K562 (cell line): Measurements from ENCODE around the gene SRC. TPM values are rescaled to one million over a fixed set of nuclear protein-coding genes. Genes with fewer than 3 reads are reported as not detected.
A peak's percentile ranks its signal among the peaks of the same experiment; 100 is the strongest.

Experiments used
- ATF1 ChIP-seq, 2 experiments: fragments of 450-650 bp in 1 of 2; IDR thresholded peaks; 2 replicates each; pipeline ENCODE4 v1.6.1; 2016; ENCODE audit warnings: missing compliant biosample characterization in 1 of 2, missing genetic modification characterization in 1 of 2
- BCOR ChIP-seq: fragments of 450-650 bp; IDR thresholded peaks from 2 replicates; pipeline ENCODE4 v1.6.1; 2016
- BRCA1 ChIP-seq, 2 experiments: fragments of 450-650 bp in 1 of 2; sonication (generic) in 1 of 2; formaldehyde crosslinking in 1 of 2; IDR thresholded peaks; 2 replicates each; pipeline versions ENCODE4 v1.5.0 to v1.6.1; 2017 to 2020; ENCODE audit warnings: mild to moderate bottlenecking in 1 of 2, missing genetic modification reagents in 1 of 2
- CHD1 ChIP-seq: fragments of 200-600 bp; sonication (generic); IDR thresholded peaks from one replicate; pipeline ENCODE4 v1.6.1; 2012; ENCODE audit warnings: mild to moderate bottlenecking, moderate library complexity, low read length, inconsistent platforms
- CREB1 ChIP-seq, 2 experiments: sonication (generic) in 1 of 2; formaldehyde crosslinking in 1 of 2; IDR thresholded peaks; 2 replicates each; pipeline versions ENCODE4 v1.6.1 to v1.8.0; 2012 to 2022; ENCODE audit warnings: inconsistent platforms in 1 of 2, mild to moderate bottlenecking in 1 of 2, missing genetic modification reagents in 1 of 2, moderate library complexity in 1 of 2
- DACH1 ChIP-seq: fragments of 450-650 bp; IDR thresholded peaks from 2 replicates; pipeline ENCODE4 v1.6.1; 2018; ENCODE audit not compliant: partially characterized antibody
- EWSR1 ChIP-seq: fragments of 450-650 bp; IDR thresholded peaks from 2 replicates; pipeline ENCODE4 v1.6.1; 2018; ENCODE audit warnings: borderline replicate concordance, mild to moderate bottlenecking, low read depth, moderate library complexity; ENCODE audit not compliant: partially characterized antibody
- FOXJ3 ChIP-seq: sonication (generic); formaldehyde crosslinking; IDR thresholded peaks from 2 replicates; pipeline ENCODE4 v1.4.0; 2020; ENCODE audit warnings: mild to moderate bottlenecking, missing genetic modification reagents
- GABPB1 ChIP-seq: sonication (generic); formaldehyde crosslinking; IDR thresholded peaks from 2 replicates; pipeline ENCODE4 v1.8.0; 2022; ENCODE audit warnings: mild to moderate bottlenecking, missing genetic modification reagents
- MEIS2 ChIP-seq: fragments of 450-650 bp; IDR thresholded peaks from 2 replicates; pipeline ENCODE4 v1.6.1; 2014; ENCODE audit warnings: mild to moderate bottlenecking; ENCODE audit not compliant: partially characterized antibody
- MTA3 ChIP-seq: fragments of 450-650 bp; formaldehyde crosslinking; IDR thresholded peaks from 2 replicates; pipeline ENCODE4 v1.6.1; 2017; ENCODE audit warnings: mild to moderate bottlenecking, borderline replicate concordance
- NCOR1 ChIP-seq: fragments of 450-650 bp; IDR thresholded peaks from 2 replicates; pipeline ENCODE4 v1.6.1; 2016; ENCODE audit warnings: mild to moderate bottlenecking, moderate library complexity
- PCBP2 ChIP-seq: fragments of 200-400 bp; formaldehyde crosslinking; IDR thresholded peaks from 2 replicates; pipeline ENCODE4 v1.6.1; 2018; ENCODE audit warnings: low read length, low read depth, mild to moderate bottlenecking, moderate library complexity; ENCODE audit not compliant: poor library complexity, severe bottlenecking
- RCOR1 ChIP-seq, 2 experiments: IDR thresholded peaks; 2 replicates each; pipeline ENCODE4 v1.6.1; 2012; ENCODE audit warnings: low read depth in 2 of 2, low read length in 2 of 2, borderline replicate concordance in 1 of 2, improper control_type of control experiment in 1 of 2
- TAF7 ChIP-seq: fragments of 450-650 bp; IDR thresholded peaks from 2 replicates; pipeline ENCODE4 v1.6.1; 2016; ENCODE audit warnings: missing genetic modification characterization, missing compliant biosample characterization
- ZNF740 ChIP-seq, 3 experiments: fragments of 200-800 bp in 1 of 3; sonication (Bioruptor generic) in 1 of 3; sonication (generic) in 1 of 3; formaldehyde crosslinking in 1 of 3; IDR thresholded peaks; 2 replicates each; pipeline versions ENCODE4 v1.6.1 to v1.8.0; 2016 to 2022; ENCODE audit warnings: mild to moderate bottlenecking in 2 of 3, missing compliant biosample characterization in 2 of 3, missing genetic modification characterization in 2 of 3, missing genetic modification reagents in 1 of 3
- polyA plus RNA-seq, 8 experiments: library from polyadenylated mRNA; depleted of rRNA in 4 of 8; stranded (reverse) in 5 of 8; unstranded in 3 of 8; fragments of >200 nt; fragmentation: Nextera tagmentation in 2 of 8; fragmentation: Illumina TruSeq in 1 of 8; extraction: Ambion mirVana in 2 of 8; extraction: Trizol in 1 of 8; gene quantifications; 2 replicates each; pipeline versions ENCODE4 v1.2.1 to v1.2.3, GENCODE V29; 2011 to 2014; ENCODE audit warnings: inconsistent platforms in 1 of 8, missing spikeins in 1 of 8
- total RNA-seq, 7 experiments: library from RNA; depleted of rRNA in 6 of 7; stranded (reverse); fragments of >200 nt in 6 of 7; fragmentation: Illumina TruSeq in 2 of 7; extraction: Trizol in 2 of 7; gene quantifications; 2 replicates each; pipeline versions ENCODE4 v1.2.1 to v1.2.3, GENCODE V29; 2011 to 2021; ENCODE audit warnings: low replicate concordance in 1 of 7
- TF ChIP-seq, protein P1 (sequence below): fragments of 450-650 bp; formaldehyde crosslinking; IDR thresholded peaks from 2 replicates; pipeline ENCODE4 v1.4.0; 2020; ENCODE audit warnings: mild to moderate bottlenecking

Gene SRC
- total and polyA plus RNA-seq, 9 of the 15 experiments (the other 6 are each of a cell fraction or from before 2014, with no cell fraction given): 0.06 to 8.5 (median 3.1) TPM

GRCh38 chr20:37335642-37336368 lies 10.1 kb upstream of the SRC start (continued):
- TF ChIP-seq TAF7: no peak
- TF ChIP-seq RCOR1 (IDR thresholded peaks at IDR 0.05; ENCODE audit: borderline replicate concordance in 1 of 2, low read depth in 2 of 2, low read length in 2 of 2): 0 out of 4 replicates have a peak, but pooled peaks of 1 of the 2 experiments have one; percentile 5
- no peak for TF ChIP-seq MEIS2
- TF ChIP-seq GABPB1 (CRISPR knock-in tag): no peak
- TF ChIP-seq NCOR1: no peak
- TF ChIP-seq FOXJ3 (CRISPR knock-in tag): no peak
- no peak for TF ChIP-seq EWSR1
- TF ChIP-seq, protein P1, sequence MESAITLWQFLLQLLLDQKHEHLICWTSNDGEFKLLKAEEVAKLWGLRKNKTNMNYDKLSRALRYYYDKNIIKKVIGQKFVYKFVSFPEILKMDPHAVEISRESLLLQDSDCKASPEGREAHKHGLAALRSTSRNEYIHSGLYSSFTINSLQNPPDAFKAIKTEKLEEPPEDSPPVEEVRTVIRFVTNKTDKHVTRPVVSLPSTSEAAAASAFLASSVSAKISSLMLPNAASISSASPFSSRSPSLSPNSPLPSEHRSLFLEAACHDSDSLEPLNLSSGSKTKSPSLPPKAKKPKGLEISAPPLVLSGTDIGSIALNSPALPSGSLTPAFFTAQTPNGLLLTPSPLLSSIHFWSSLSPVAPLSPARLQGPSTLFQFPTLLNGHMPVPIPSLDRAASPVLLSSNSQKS (CRISPR knock-in tag): no peak
- TF ChIP-seq MTA3: 0 out of 2 replicates have a peak, but pooled peaks have one; percentile 30
- peak; percentile 60; the same call in 1 of the 2 replicates for TF ChIP-seq BCOR
- no peak for TF ChIP-seq CREB1 (IDR thresholded peaks at IDR 0.05)
- no peak for TF ChIP-seq CREB1 (CRISPR knock-in tag; IDR thresholded peaks at IDR 0.05)
- peak; percentile 31 for TF ChIP-seq DACH1
- no peak for TF ChIP-seq PCBP2
- TF ChIP-seq ZNF740 (CRISPR knock-in tag; IDR thresholded peaks at IDR 0.05): no peak
- no peak for TF ChIP-seq ZNF740 (tag; IDR thresholded peaks at IDR 0.05)
- TF ChIP-seq CHD1: no peak
- TF ChIP-seq ATF1 (CRISPR knock-in tag; IDR thresholded peaks at IDR 0.05): no peak
- no peak for TF ChIP-seq ATF1 (tag; IDR thresholded peaks at IDR 0.05)
- no peak for TF ChIP-seq BRCA1 (IDR thresholded peaks at IDR 0.05)
- no peak for TF ChIP-seq BRCA1 (CRISPR knock-in tag; IDR thresholded peaks at IDR 0.05)
